HUES6 (cell line): ENCODE measurements around the gene SYNCRIP.
"Not testable (repeated sequence)": the region's sequence is repeated elsewhere in the genome, so short reads cannot be mapped to it uniquely, and the experiment has no call there.

Experiments used
- H3K27ac ChIP-seq: 2 replicates; pipeline ENCODE4 v1.7.0; 2013; ENCODE audit warnings: low read depth, mild to moderate bottlenecking, low read length, inconsistent platforms
- H3K27me3 ChIP-seq: 2 replicates; pipeline ENCODE4 v1.6.1; 2013; ENCODE audit warnings: low read length; ENCODE audit not compliant: control insufficient read depth, insufficient read depth
- H3K36me3 ChIP-seq: 2 replicates; pipeline ENCODE4 v1.6.1; 2013; ENCODE audit warnings: low read length; ENCODE audit not compliant: control insufficient read depth, insufficient read depth
- H3K4me1 ChIP-seq: 2 replicates; pipeline ENCODE4 v1.6.1; 2013; ENCODE audit warnings: low read length; ENCODE audit not compliant: control insufficient read depth, insufficient read depth
- H3K4me3 ChIP-seq: 2 replicates; pipeline ENCODE4 v1.5.1; 2013; ENCODE audit warnings: low read depth, low read length
- H3K9ac ChIP-seq: one replicate; pipeline ENCODE4 v1.6.1; 2013; ENCODE audit warnings: mild to moderate bottlenecking, low read length
- H3K9me3 ChIP-seq: 2 replicates; pipeline ENCODE4 v1.6.1; 2013; ENCODE audit warnings: low read depth, low read length; ENCODE audit not compliant: control insufficient read depth, insufficient read depth

SYNCRIP gene

GRCh38 chr6:85568411-85568810 is 74.3 kb downstream of the SYNCRIP start:
- Histone ChIP-seq H3K36me3 (peaks cover 5% of the 10 kb centered on the region; the same call in 1 of the 2 replicates), H3K27me3 (no peaks in the 10 kb centered on the region), H3K27ac (no peak overlapping the region), H3K4me1 (no peaks in the 10 kb centered on the region), H3K4me3 (no peak overlapping the region), H3K9ac (no peak overlapping the region), H3K9me3 (no peaks in the 10 kb centered on the region)

GRCh38 chr6:85565736-85566135 is 77.0 kb downstream of the SYNCRIP start:
- Histone ChIP-seq H3K4me1 (no peaks in the 10 kb centered on the region), H3K27ac (no peak overlapping the region), H3K36me3 (no peaks in the 10 kb centered on the region), H3K9me3 (no peaks in the 10 kb centered on the region), H3K9ac (no peak overlapping the region), H3K4me3 (no peak overlapping the region), H3K27me3 (no peaks in the 10 kb centered on the region)

GRCh38 chr6:85564223-85564622 is 78.5 kb downstream of the SYNCRIP start:
- not testable (repeated sequence) for H3K9me3 ChIP-seq, H3K27ac ChIP-seq, H3K27me3 ChIP-seq, H3K36me3 ChIP-seq, H3K9ac ChIP-seq, H3K4me1 ChIP-seq, H3K4me3 ChIP-seq
